Esophagus muscularis mucosa (tissue), 4 donors: ENCODE results near the gene PLEKHM3. TPM values are rescaled to one million over a fixed set of nuclear protein-coding genes. Genes with fewer than 3 reads are reported as not detected.

Source experiments
- DNase-seq: peaks from one replicate; pipeline ENCODE4 v3.0.0-alpha.2; 2017; ENCODE audit errors: extremely low spot score
- H3K27ac ChIP-seq, 4 donors: fragments of 200-600 bp; sonication (generic); replicated peaks in 1 of 4; 1 replicate in 3 of 4; 2 replicates in 1 of 4; pipeline ENCODE4 v1.5.1; 2016 to 2019; ENCODE audit warnings: mild to moderate bottlenecking in 1 of 4
- H3K27me3 ChIP-seq, 4 donors: fragments of 200-600 bp; sonication (generic); one replicate each; pipeline versions ENCODE4 v1.5.1 to v1.6.0; 2016 to 2019
- H3K36me3 ChIP-seq, 4 donors: fragments of 200-600 bp; sonication (generic); one replicate each; pipeline ENCODE4 v1.5.1; 2016 to 2019
- H3K4me1 ChIP-seq, 4 donors: fragments of 200-600 bp; sonication (generic); one replicate each; pipeline ENCODE4 v1.5.1; 2016 to 2019
- H3K4me3 ChIP-seq, 4 donors: fragments of 200-600 bp; sonication (generic); 1 replicate in 2 of 4; 2 replicates in 2 of 4; pipeline ENCODE4 v1.5.1; 2016 to 2019; ENCODE audit warnings: mild to moderate bottlenecking in 4 of 4, moderate library complexity in 1 of 4
- H3K9me3 ChIP-seq, 4 donors: fragments of 200-600 bp; sonication (generic); 1 replicate in 3 of 4; 2 replicates in 1 of 4; pipeline ENCODE4 v1.5.1; 2016 to 2019
- CTCF ChIP-seq, 3 experiments: fragments of 200-600 bp in 2 of 3; fragments of 450-650 bp in 1 of 3; sonication (generic) in 2 of 3; IDR thresholded peaks; one replicate each; pipeline ENCODE4 v1.5.1; 2017 to 2019; ENCODE audit warnings: antibody characterized with exemption in 3 of 3, mild to moderate bottlenecking in 2 of 3, moderate library complexity in 1 of 3
- EP300 ChIP-seq: sonication (generic); formaldehyde crosslinking; IDR thresholded peaks from one replicate; pipeline ENCODE4 v1.6.1; 2017; ENCODE audit warnings: antibody characterized with exemption
- POLR2A ChIP-seq: fragments of 450-650 bp; IDR thresholded peaks from one replicate; pipeline ENCODE4 v1.6.1; 2017; ENCODE audit warnings: antibody characterized with exemption, moderate library complexity, mild to moderate bottlenecking, low read depth
- POLR2AphosphoS5 ChIP-seq, 2 donors: sonication (generic); formaldehyde crosslinking; IDR thresholded peaks; one replicate each; pipeline ENCODE4 v1.6.1; 2017; ENCODE audit warnings: antibody characterized with exemption in 2 of 2
- WGBS: methylation state at CpG from one replicate; pipeline ENCODE4 v1.1.5; 2018; 5-methylcytosine and 5-hydroxymethylcytosine counted together
- intact Hi-C: fragments of 100-400 bp; cut with DNase I; formaldehyde crosslinking; loops from one replicate; pipeline ENCODE4 v1.15.1; 2023
- total RNA-seq, 4 donors: library from RNA; depleted of rRNA; stranded (reverse); fragments of >200 nt; gene quantifications; one replicate each; pipeline versions ENCODE4 v1.1.0 to v1.2.1, GENCODE V29; 2016

PLEKHM3 gene
- total RNA-seq, 4 donors from 2014 or later = 24.8 to 34.5 (median 31.1) TPM

GRCh38 chr2:208065476-208065875 is 40.1 kb upstream of the PLEKHM3 start:
- TF ChIP-seq POLR2A (no peak), CTCF (IDR thresholded peaks at IDR 0.05) (no peak), EP300 (no peak), POLR2AphosphoS5 (IDR thresholded peaks at IDR 0.05) (no peak)
- H3K9me3 ChIP-seq = no peaks in the 10 kb centered on the region
- peaks cover 0 to 2% (median 0%) of the 10 kb centered on the region in 4 donors for H3K27me3 ChIP-seq
- no peak for DNase-seq
- 70% methylated on average over 5 of the region's 5 CpGs for WGBS
- no peaks in the 10 kb centered on the region for H3K36me3 ChIP-seq
- H3K27ac ChIP-seq = no peak overlapping the region
- no peak overlapping the region for H3K4me3 ChIP-seq
- H3K4me1 ChIP-seq = no peaks in the 10 kb centered on the region
- intact Hi-C loops = no loop called here

GRCh38 chr2:208064220-208064961 is 39.1 kb upstream of the PLEKHM3 start:
- intact Hi-C loops = no loop called here
- H3K27me3 ChIP-seq = peaks cover 0 to 3% (median 0%) of the 10 kb centered on the region in 4 donors
- no peaks in the 10 kb centered on the region for H3K36me3 ChIP-seq
- no peaks in the 10 kb centered on the region for H3K4me1 ChIP-seq
- H3K4me3 ChIP-seq = no peak overlapping the region
- no peak overlapping the region for H3K27ac ChIP-seq
- 67% methylated on average over 7 of the region's 8 CpGs for WGBS
- TF ChIP-seq POLR2A (no peak), POLR2AphosphoS5 (IDR thresholded peaks at IDR 0.05) (no peak), EP300 (no peak), CTCF (IDR thresholded peaks at IDR 0.05) (no peak)
- no peaks in the 10 kb centered on the region for H3K9me3 ChIP-seq
- no peak for DNase-seq

DNA sequence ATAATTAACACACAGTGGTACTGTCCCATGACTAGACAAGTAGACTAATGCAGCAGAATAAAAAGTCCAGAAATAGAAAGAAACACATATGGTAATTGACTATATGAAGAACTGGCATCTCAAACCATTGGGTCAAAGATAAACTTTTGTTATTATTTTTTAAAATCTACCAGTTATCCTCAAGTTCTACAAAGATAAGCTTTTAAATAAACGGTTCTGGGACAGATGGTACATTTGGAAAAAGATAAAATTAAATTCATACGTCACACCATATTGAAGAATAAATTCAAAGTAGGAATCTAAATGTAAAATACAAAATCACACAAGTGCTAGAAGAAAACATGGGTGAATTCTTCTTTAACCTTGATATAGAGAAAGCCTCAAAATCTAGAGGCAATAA is 37.6 kb upstream of the PLEKHM3 start:
- DNase-seq = no peak
- Histone ChIP-seq H3K27me3 (peaks cover 0 to 3% (median 0%) of the 10 kb centered on the region in 4 donors), H3K27ac (no peak overlapping the region), H3K4me1 (no peaks in the 10 kb centered on the region), H3K9me3 (no peaks in the 10 kb centered on the region), H3K4me3 (no peak overlapping the region), H3K36me3 (no peaks in the 10 kb centered on the region)
- TF ChIP-seq POLR2AphosphoS5 (IDR thresholded peaks at IDR 0.05) (no peak), EP300 (no peak), CTCF (IDR thresholded peaks at IDR 0.05) (no peak), POLR2A (no peak)
- 76% methylated on average over 2 of the region's 2 CpGs for WGBS
- intact Hi-C loops = no loop called here

- DNase-seq = no peak
- intact Hi-C loops = no loop called here
- no peaks in the 10 kb centered on the region for H3K9me3 ChIP-seq
- H3K27me3 ChIP-seq = peaks cover 0 to 3% (median 0%) of the 10 kb centered on the region in 4 donors
- no peak overlapping the region for H3K27ac ChIP-seq
- no peaks in the 10 kb centered on the region for H3K36me3 ChIP-seq
- TF ChIP-seq POLR2A (no peak), CTCF (IDR thresholded peaks at IDR 0.05) (peak in 1 of 3 experiments; percentile 14)
- 46% methylated on average over 4 of the region's 4 CpGs for WGBS
- H3K4me1 ChIP-seq = no peaks in the 10 kb centered on the region
- H3K4me3 ChIP-seq = no peak overlapping the region
Measured at GRCh38 chr2:208062113-208062512, 36.8 kb upstream of the PLEKHM3 start.

GRCh38 chr2:208057108-208057507 is 31.8 kb upstream of the PLEKHM3 start:
- Histone ChIP-seq H3K4me3 (no peak overlapping the region), H3K9me3 (no peaks in the 10 kb centered on the region), H3K36me3 (no peaks in the 10 kb centered on the region), H3K27ac (no peak overlapping the region), H3K4me1 (no peaks in the 10 kb centered on the region), H3K27me3 (peaks cover 0 to 3% (median 0%) of the 10 kb centered on the region in 4 donors)
- DNase-seq = no peak
- 96% methylated on average over 1 of the region's 1 CpG for WGBS
- no peak for TF ChIP-seq POLR2AphosphoS5 (IDR thresholded peaks at IDR 0.05)
- no peak for TF ChIP-seq POLR2A
- TF ChIP-seq EP300 = no peak
- intact Hi-C loops = no loop called here
